Measurements from ENCODE around the gene SNRK.

Gene SNRK, protein sequence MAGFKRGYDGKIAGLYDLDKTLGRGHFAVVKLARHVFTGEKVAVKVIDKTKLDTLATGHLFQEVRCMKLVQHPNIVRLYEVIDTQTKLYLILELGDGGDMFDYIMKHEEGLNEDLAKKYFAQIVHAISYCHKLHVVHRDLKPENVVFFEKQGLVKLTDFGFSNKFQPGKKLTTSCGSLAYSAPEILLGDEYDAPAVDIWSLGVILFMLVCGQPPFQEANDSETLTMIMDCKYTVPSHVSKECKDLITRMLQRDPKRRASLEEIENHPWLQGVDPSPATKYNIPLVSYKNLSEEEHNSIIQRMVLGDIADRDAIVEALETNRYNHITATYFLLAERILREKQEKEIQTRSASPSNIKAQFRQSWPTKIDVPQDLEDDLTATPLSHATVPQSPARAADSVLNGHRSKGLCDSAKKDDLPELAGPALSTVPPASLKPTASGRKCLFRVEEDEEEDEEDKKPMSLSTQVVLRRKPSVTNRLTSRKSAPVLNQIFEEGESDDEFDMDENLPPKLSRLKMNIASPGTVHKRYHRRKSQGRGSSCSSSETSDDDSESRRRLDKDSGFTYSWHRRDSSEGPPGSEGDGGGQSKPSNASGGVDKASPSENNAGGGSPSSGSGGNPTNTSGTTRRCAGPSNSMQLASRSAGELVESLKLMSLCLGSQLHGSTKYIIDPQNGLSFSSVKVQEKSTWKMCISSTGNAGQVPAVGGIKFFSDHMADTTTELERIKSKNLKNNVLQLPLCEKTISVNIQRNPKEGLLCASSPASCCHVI

DNA sequence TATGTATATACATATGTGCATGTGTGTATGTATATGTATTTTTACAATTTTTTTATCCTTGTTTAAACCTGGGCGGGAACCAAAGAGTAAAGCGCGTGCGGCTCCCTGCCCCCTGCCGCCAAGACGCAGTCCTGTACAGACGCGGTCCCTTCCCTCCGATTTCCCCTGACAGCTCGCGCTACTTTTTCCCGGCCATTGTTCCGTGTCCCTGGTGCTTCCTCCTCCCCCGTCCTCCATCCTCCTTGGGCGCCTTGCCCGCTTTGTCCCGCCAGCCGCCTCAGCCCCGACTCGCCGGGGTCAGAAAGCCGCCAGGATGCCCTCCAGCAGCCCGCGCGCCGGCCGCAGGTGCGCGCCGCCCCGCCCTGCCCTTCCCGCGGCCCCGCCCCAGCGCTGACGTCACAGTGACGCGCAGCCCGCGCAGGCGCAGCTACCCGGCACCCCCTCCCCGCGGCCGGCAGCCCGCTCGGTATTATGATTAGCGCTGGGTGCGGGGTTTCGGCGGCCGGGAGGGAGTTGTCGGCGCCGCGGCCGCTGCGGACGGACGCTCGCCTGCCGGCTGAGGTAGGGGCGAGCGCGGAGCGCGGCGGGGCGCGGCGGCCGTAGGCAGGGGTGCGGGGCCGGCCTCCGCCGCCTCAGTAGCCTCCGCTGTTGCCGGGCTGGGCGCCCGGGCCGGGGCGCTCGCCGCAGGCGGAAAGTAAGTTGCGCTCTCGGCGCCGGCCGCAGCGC lies at the start of gene SNRK:
SNRK (plus strand) TSS at position 426 of the 726 bp plus-strand sequence. CDS start 16,664 bp downstream, outside the sequence.
- TF ChIP-seq ZNF274 (IDR thresholded peaks at IDR 0.05; ENCODE audit: low read depth, low read length), result no peak
- peak within 1 kb of the TSS; percentile 77 for H3K4me3 ChIP-seq (ENCODE audit: low read length)

DNA sequence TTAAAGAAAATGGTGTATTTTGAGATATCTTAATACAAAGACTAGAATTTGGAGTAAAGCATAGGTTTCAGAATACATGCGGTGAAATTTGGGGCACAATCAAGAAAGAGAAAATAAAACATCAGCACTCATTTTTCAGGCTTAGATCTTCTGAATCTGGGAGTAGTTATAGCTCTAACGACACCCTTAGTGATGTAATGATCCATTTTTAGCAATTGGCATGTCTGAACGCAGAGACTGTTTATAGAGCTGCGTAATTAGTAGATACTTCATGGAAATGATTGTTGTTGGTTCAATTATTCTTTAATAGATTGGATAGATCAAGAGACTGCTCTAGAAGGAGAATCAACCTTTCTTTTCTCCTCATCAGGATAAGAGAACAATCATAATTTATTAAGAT lies 47.5 kb upstream of the SNRK start:
- H3K4me3 ChIP-seq (ENCODE audit: low read length), result no peak overlapping the region
- no peak for TF ChIP-seq ZNF274 (IDR thresholded peaks at IDR 0.05; ENCODE audit: low read depth, low read length)

DNA sequence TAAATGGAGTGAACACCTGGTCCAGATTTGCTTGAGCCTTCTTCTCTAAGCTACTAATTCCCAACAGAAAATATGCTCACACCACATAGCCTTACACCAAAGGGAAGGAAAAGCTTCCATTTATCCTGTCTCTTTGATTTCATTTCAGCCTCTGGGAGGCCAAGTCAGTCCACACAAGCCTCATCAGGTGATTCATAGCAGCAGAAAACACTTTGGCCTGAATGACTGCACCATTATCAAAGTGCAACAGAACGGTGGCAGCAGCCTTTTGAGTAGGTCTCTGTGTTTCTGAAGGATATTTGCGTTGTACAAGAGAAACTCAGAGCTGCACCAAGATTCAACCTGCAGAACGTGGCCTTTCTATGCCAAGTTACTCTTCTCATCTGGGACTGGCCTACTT lies 46.6 kb upstream of the SNRK start:
- TF ChIP-seq ZNF274 (IDR thresholded peaks at IDR 0.05; ENCODE audit: low read depth, low read length), result no peak
- H3K4me3 ChIP-seq (ENCODE audit: low read length), result no peak overlapping the region

DNA sequence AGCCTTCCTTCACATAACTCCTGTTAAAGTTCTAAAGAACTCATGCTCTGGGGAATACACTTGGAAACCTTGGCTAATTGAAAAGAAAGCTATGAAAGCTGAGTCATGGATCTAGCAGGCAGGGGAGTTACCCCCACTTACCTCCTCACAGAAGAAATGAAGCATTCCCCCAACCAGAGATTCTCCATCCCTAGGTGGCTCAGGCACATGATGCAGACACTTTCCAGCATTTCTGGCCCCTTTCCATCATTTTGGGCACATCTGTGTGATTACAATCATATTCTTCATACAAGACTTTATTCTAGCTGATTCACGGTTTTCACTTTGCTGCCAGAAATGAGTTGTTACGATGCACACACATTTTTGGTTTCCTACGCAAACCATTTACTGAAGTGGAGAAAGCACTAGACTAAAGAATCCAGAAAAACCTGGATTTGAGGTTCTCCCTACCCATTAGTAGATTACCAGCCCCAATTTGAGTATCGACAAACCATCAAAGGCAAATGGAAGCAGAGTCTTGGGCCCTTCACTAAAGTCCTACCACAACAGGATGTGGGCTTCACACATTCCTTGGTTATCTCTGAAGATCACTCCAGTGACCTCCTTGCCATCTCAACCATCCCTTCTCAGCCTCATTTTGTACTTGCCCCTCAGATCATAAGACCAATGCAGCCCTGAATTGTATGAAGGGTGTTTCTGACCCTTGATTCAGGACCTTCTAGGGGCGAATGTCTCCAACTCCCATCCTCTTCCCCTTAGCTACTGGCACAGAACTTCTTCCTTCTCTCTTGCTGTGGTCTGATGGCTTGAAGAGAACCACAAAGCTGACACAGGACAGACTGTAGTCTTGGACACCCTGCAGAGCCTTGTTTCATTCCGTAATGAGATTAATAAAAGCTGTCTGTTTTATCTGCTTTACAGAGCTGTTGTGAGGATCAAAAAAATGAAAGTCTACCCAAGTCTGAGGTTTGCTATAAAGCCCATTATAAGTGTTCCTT lies 42.5 kb upstream of the SNRK start:
- no peak for TF ChIP-seq ZNF274 (IDR thresholded peaks at IDR 0.05; ENCODE audit: low read depth, low read length)
- H3K4me3 ChIP-seq (ENCODE audit: low read length), result no peak overlapping the region

DNA sequence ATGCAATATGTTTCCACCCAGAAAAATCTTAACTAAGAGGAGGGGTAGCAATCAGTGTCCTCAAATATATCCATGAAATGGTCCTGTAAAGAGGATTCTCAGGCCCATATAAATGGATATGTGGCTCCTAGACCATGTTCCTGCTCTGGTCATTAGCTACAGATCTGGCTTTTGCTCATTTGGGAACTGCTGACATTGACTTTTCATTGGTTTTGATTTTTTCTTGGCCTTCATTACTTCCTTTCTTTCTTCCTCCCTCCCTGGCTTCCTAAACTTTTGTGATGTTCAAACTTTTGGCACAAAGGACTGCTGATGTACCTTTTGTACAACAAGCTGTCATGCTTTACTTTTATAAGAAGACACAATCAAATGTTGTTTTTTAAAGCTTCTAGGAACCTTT lies 41.6 kb upstream of the SNRK start:
- H3K4me3 ChIP-seq (ENCODE audit: low read length), result no peak overlapping the region
- no peak for TF ChIP-seq ZNF274 (IDR thresholded peaks at IDR 0.05; ENCODE audit: low read depth, low read length)

DNA sequence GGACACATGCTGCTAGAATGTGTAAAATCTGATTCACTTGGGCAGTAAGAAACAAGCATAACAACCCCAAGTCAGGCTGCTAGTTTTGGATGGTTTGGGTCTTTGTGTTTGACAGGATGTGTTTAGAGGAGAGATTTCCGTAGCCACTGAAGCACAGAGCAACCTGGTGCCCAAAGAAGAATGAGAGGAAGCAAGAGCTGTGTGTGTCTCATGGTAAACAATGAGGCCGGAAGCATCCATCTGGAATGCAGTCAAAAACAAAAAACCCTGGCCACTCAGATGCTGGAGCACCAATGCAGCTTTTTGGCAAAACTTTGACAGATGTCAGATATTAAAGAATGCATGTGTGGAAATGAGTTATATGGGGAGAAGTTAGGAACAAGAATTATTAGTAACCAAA lies 39.4 kb upstream of the SNRK start:
- H3K4me3 ChIP-seq (ENCODE audit: low read length), result no peak overlapping the region
- no peak for TF ChIP-seq ZNF274 (IDR thresholded peaks at IDR 0.05; ENCODE audit: low read depth, low read length)

DNA sequence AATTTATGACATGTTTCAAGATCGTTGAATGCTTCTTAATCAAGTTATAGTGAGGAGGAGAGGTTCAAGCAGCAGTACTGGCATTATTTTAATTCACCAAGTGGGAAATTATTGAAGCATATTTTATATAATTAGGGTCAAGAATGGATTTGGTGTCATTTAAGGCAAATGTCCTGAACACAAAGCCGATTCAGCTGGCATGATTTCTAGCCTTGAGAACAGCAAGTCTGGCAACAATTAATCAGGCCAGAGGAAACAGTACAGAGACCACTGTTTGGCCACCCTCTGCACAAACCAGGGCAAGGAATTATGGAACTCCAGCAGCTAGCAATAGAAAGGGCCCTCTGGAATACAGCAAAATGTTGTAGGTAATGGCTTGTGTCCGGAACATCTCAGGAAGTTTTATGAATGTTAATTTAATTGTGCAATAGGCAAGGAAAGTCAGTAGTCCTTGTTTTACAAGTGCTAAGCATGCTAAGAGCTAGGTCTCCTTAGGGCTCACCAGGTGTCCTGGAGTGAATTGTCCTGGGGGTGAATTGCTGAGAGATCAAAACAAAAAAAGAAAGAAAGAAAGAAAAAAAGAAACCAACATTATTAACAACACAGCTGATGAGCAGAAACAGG lies 38.7 kb upstream of the SNRK start:
- no peak overlapping the region for H3K4me3 ChIP-seq (ENCODE audit: low read length)
- no peak for TF ChIP-seq ZNF274 (IDR thresholded peaks at IDR 0.05; ENCODE audit: low read depth, low read length)

DNA sequence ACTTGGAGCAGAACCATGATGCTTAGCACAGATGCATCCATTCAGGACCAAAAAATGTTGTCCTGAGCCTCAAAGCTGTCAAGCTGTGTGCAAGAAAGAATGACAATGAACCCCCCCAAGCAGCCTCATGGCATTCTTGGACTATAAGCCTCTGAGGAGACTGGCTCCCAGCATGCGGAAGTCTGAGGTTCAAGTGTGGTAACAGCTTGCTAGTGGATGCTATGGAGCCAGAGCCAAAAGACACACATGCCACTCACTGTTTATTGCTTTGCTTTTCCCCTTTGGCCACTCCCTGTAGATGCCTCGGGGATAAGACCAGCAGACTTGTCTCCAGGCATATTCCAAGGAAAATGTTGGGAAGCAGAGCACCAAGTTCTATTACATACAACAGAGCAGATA lies 38.2 kb upstream of the SNRK start:
- no peak for TF ChIP-seq ZNF274 (IDR thresholded peaks at IDR 0.05; ENCODE audit: low read depth, low read length)

DNA sequence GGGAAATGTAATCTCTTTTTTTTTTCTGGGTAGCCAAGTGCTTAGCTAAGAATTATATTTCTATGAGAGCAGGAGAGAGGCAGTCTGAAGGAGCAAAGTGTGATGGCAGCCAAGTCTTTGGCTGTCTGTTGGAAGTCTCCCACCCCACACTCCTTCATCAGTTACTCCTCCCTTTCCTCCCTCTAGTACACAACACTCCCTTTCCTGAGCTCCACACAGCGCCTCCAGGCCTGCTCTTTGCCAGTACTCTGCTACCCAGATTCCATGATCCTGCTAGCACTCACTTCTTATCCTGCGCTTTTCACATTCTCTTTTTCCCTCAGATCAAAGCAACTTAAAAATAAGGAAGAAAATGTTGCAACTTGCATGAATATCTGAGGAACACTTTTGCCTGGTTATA lies 37.4 kb upstream of the SNRK start:
- TF ChIP-seq ZNF274 (IDR thresholded peaks at IDR 0.05; ENCODE audit: low read depth, low read length), result no peak

More for the DNA sequence above, 38.2 kb upstream of the SNRK start:
- H3K4me3 ChIP-seq (ENCODE audit: low read length), result no peak overlapping the region

DNA sequence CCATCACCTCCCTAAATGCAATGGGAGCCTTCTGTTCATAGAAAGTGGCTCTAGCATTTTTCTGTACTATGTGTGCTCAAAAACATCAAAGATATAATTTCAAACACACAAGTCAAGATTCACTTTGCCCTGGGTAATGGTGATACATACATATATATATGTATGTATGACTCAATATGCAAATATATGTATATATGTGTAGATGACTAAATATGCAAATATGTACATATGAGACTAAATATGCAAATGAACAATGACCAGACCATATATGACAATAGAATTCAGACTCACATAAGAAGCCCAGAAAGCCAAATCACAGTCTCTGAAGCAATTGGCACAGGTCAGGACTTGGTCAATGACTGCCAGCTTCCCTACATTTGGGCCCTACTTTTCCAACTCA lies 36.9 kb upstream of the SNRK start:
- no peak for TF ChIP-seq ZNF274 (IDR thresholded peaks at IDR 0.05; ENCODE audit: low read depth, low read length)

More for the DNA sequence above, 37.4 kb upstream of the SNRK start:
- H3K4me3 ChIP-seq (ENCODE audit: low read length), result no peak overlapping the region

DNA sequence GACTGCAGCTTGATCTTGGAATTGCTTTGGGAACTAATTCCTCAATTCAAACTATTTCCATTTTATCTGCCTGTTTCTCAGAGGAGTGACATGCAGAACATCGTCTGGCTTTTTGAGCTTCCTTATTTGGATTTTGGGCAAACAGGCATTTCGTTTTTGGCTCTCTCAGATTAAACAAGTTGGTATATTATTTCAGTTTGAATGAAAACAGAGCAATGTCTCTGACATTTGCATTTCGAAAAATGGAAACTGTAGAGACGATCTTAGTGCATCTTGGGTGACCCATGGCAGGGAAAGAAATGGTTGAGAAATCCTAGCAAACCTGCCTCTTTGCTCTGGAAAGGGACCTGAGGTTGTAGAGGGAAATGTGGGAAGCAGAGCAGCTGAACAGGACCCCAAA lies 33.0 kb upstream of the SNRK start:
- TF ChIP-seq ZNF274 (IDR thresholded peaks at IDR 0.05; ENCODE audit: low read depth, low read length), result no peak
- H3K4me3 ChIP-seq (ENCODE audit: low read length), result no peak overlapping the region

More for the DNA sequence above, 36.9 kb upstream of the SNRK start:
- H3K4me3 ChIP-seq (ENCODE audit: low read length), result no peak overlapping the region

DNA sequence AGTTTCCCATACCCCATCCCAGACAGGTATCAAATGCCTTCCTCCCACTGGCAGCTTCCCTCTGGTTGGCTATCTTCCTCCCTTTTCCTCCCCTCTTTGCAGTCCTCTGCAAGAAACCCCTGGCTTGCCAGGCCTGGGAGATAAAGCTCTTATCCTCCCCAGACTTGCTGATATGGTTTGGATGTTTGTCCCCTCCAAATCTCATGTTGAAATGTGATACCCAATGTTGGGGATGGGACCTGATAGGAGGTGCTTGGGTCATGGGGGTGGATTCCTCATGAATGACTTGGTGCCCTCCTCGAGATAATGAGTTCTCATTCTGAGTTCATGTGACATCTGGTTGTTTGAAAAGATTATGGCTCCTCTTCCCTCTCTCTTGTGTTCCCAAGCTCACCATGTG lies 32.2 kb upstream of the SNRK start:
- no peak for TF ChIP-seq ZNF274 (IDR thresholded peaks at IDR 0.05; ENCODE audit: low read depth, low read length)
- no peak overlapping the region for H3K4me3 ChIP-seq (ENCODE audit: low read length)

DNA sequence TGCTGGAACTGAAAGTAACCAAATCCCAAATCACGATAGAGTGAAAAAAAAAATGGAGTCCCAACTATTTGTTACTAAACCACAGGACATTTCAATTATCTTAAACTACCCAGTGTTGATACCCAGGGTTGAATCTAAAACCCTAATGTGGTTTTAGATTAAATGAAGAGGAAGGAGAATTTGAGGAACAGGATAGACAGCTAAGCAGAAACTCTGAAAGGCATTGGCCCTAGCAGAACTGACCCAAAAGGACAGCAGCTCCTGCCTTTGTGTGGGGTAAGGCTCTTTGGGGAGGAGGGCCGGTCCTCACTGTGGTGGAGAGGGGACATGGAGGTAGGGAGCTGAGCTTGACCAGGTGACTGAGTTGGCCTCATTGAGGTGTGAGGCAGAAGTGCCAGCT lies 30.7 kb upstream of the SNRK start:
- TF ChIP-seq ZNF274 (IDR thresholded peaks at IDR 0.05; ENCODE audit: low read depth, low read length), result no peak
- no peak overlapping the region for H3K4me3 ChIP-seq (ENCODE audit: low read length)

Measured in GM08714 (cell line).